HG03558 (cell line): ENCODE measurements around the gene GPRC5D.

Source experiments
- ATAC-seq: cut with Tn5 transposase; IDR thresholded peaks from one replicate; pipeline ENCODE4 v1.9.1; 2021; ENCODE audit warnings: moderate number of reproducible peaks; ENCODE audit not compliant: unreplicated experiment; ENCODE audit errors: extremely low read depth

The GPRC5D gene

DNA sequence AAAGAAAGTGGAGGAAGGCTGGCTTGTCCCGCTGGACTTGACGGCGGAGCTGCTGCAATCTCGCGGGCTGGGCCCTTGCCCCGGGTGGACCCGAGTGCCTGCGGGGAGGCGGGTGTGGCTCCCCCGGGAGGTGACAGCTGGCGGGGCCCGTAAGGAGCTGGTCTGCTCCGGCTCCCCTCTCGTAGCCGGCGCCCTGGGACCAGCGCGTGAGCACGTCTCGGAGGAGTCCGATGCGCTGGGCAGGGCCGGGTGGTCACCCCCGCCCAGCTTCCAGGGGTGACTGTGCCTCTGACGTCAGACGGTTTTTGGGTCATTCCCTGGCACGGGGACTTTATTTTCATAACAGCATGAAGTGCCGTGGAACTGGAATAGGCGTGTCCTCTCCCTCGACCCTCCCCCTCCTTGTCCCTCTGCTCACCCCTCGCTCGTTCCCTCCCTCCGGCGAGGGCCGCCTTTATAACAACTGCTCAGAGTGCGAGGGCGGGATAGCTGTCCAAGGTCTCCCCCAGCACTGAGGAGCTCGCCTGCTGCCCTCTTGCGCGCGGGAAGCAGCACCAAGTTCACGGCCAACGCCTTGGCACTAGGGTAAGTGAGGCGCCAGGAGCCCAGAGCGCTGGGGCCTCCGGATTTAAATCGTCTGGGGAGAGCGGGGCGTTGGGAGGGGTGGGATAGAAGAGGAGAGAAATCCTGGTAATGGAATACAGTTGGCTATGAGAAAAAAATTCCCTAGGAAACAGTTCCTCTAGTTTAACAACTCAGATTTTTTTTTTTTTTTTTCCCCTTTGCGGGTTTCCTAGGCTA lies 60.7 kb downstream of the GPRC5D start, which contains the start of gene GPRC5A:
Gene GPRC5A (plus strand): TSS at position 483 of the 801 bp plus-strand sequence. CDS start 16,688 bp downstream, outside the sequence.
- no peak for ATAC-seq
